NB4 (cell line): ENCODE results near the gene RNASEH2A.

Experiments used
- MYC ChIP-seq: IDR thresholded peaks from 2 replicates; pipeline ENCODE4 v1.6.1; 2011; ENCODE audit warnings: low read depth, low read length
- POLR2A ChIP-seq: IDR thresholded peaks from 2 replicates; pipeline ENCODE4 v1.6.1; 2011; ENCODE audit warnings: mild to moderate bottlenecking; ENCODE audit not compliant: insufficient read length; ENCODE audit errors: extremely low read depth
- TF ChIP-seq, protein P1 (sequence below): IDR thresholded peaks from one replicate; pipeline ENCODE4 v1.5.1; 2012; ENCODE audit warnings: low read depth, low read length

- TF ChIP-seq, protein P1, sequence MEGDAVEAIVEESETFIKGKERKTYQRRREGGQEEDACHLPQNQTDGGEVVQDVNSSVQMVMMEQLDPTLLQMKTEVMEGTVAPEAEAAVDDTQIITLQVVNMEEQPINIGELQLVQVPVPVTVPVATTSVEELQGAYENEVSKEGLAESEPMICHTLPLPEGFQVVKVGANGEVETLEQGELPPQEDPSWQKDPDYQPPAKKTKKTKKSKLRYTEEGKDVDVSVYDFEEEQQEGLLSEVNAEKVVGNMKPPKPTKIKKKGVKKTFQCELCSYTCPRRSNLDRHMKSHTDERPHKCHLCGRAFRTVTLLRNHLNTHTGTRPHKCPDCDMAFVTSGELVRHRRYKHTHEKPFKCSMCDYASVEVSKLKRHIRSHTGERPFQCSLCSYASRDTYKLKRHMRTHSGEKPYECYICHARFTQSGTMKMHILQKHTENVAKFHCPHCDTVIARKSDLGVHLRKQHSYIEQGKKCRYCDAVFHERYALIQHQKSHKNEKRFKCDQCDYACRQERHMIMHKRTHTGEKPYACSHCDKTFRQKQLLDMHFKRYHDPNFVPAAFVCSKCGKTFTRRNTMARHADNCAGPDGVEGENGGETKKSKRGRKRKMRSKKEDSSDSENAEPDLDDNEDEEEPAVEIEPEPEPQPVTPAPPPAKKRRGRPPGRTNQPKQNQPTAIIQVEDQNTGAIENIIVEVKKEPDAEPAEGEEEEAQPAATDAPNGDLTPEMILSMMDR = no peak
- TF ChIP-seq POLR2A (no peak), MYC (no peak)
Observed at GRCh38 chr19:12787458-12787857, 18.9 kb upstream of the RNASEH2A start.
